Breast epithelium (tissue), 3 donors: ENCODE measurements around the gene MEF2B.

Experiments
- POLR2A ChIP-seq: fragments of 450-650 bp; IDR thresholded peaks from one replicate; pipeline ENCODE4 v1.6.1; 2016; ENCODE audit warnings: antibody characterized with exemption, mild to moderate bottlenecking, moderate library complexity
- POLR2AphosphoS5 ChIP-seq, 3 donors: sonication (generic); formaldehyde crosslinking; IDR thresholded peaks; one replicate each; pipeline ENCODE4 v1.6.1; 2017; ENCODE audit warnings: antibody characterized with exemption in 3 of 3
- TF ChIP-seq, protein P1 (sequence below), 3 donors: fragments of 450-650 bp; IDR thresholded peaks; one replicate each; pipeline ENCODE4 v1.5.1; 2016 to 2017; ENCODE audit warnings: antibody characterized with exemption in 3 of 3, mild to moderate bottlenecking in 3 of 3, moderate library complexity in 3 of 3

DNA sequence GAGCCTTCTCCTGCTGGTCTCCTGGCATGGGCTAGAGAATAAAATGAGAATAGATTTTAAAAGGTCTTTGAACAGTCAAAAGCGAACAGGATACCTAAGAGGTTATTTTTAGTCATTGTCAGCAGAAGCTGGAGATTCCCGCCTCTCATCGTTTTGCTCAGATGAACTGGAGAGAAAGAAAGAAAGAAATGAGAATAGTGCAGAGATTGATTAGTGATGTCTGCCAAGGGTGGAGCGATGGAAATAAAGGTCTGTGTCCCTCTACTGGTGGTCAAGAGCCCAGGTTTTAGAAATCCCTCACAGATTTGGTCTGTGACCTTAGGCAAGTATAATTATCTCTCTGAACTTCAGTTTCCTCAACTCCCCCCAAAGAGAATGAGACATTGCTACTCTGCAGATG lies 47.0 kb upstream of the MEF2B start:
- TF ChIP-seq, protein P1, sequence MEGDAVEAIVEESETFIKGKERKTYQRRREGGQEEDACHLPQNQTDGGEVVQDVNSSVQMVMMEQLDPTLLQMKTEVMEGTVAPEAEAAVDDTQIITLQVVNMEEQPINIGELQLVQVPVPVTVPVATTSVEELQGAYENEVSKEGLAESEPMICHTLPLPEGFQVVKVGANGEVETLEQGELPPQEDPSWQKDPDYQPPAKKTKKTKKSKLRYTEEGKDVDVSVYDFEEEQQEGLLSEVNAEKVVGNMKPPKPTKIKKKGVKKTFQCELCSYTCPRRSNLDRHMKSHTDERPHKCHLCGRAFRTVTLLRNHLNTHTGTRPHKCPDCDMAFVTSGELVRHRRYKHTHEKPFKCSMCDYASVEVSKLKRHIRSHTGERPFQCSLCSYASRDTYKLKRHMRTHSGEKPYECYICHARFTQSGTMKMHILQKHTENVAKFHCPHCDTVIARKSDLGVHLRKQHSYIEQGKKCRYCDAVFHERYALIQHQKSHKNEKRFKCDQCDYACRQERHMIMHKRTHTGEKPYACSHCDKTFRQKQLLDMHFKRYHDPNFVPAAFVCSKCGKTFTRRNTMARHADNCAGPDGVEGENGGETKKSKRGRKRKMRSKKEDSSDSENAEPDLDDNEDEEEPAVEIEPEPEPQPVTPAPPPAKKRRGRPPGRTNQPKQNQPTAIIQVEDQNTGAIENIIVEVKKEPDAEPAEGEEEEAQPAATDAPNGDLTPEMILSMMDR (IDR thresholded peaks at IDR 0.05), result no peak
- TF ChIP-seq POLR2A, result no peak
- TF ChIP-seq POLR2AphosphoS5 (IDR thresholded peaks at IDR 0.05), result no peak
